Hematopoietic multipotent progenitor cell treated with erythropoietin and hydrocortisone succinate and interleukin-3 and kit ligand, for 6 days (in vitro differentiated cells): ENCODE data around the gene HSPA1B.
"Not testable (repeated sequence)": the region's sequence is repeated elsewhere in the genome, so short reads cannot be mapped to it uniquely, and the experiment has no call there.

Experiments
- DNase-seq: peaks from one replicate; pipeline ENCODE4 v3.0.0-alpha.2; 2015

Gene HSPA1B

GRCh38 chr6:31827286-31828079, at the start of gene HSPA1B:
Gene HSPA1B, plus strand, starts transcription at chr6:31827738. Its CDS starts 213 bp downstream, at chr6:31827951.
- DNase-seq = peak; percentile 100

GRCh38 chr6:31778193-31778592, 49.3 kb upstream of the HSPA1B start:
- no peak for DNase-seq

- no peak for DNase-seq
Measured at GRCh38 chr6:31778999-31779885, 48.3 kb upstream of the HSPA1B start.

GRCh38 chr6:31779908-31780307, 47.6 kb upstream of the HSPA1B start:
- DNase-seq = no peak

- DNase-seq = no peak
Measured at GRCh38 chr6:31780507-31781243, 46.9 kb upstream of the HSPA1B start.

- no peak for DNase-seq
Measured at GRCh38 chr6:31781244-31782125, 46.1 kb upstream of the HSPA1B start.

- no peak for DNase-seq
Measured at GRCh38 chr6:31782126-31782855, 45.2 kb upstream of the HSPA1B start.

GRCh38 chr6:31784098-31784925, 43.2 kb upstream of the HSPA1B start:
- peak; percentile 53 for DNase-seq

GRCh38 chr6:31785475-31785874, 42.1 kb upstream of the HSPA1B start:
- DNase-seq = no peak

GRCh38 chr6:31791324-31792089, 36.0 kb upstream of the HSPA1B start:
- peak; percentile 83 for DNase-seq

- DNase-seq = no peak
Measured at GRCh38 chr6:31792090-31792374, 35.5 kb upstream of the HSPA1B start.

GRCh38 chr6:31792761-31793171, 34.8 kb upstream of the HSPA1B start:
- DNase-seq = no peak

- not testable (repeated sequence) for DNase-seq
Measured at GRCh38 chr6:31793927-31794245, 33.7 kb upstream of the HSPA1B start.

- peak; percentile 68 for DNase-seq
Measured at GRCh38 chr6:31794294-31794865, 33.2 kb upstream of the HSPA1B start.

- DNase-seq = no peak
Measured at GRCh38 chr6:31794866-31795615, 32.5 kb upstream of the HSPA1B start.

- peak; percentile 94 for DNase-seq
Measured at GRCh38 chr6:31795616-31796298, 31.8 kb upstream of the HSPA1B start, which contains the start of gene VARS1. Gene VARS1, minus strand, starts transcription at chr6:31795752. Its CDS starts 535 bp downstream, at chr6:31795217.

GRCh38 chr6:31796993-31797385, 30.5 kb upstream of the HSPA1B start:
- DNase-seq = no peak

GRCh38 chr6:31797588-31797987, 29.9 kb upstream of the HSPA1B start:
- DNase-seq = no peak
